ENCODE data around the gene SLX4. TPM values are rescaled to one million over a fixed set of nuclear protein-coding genes. Genes with fewer than 3 reads are reported as not detected.

SLX4 gene
- total and polyA plus RNA-seq, 8 donors: 0.95 to 3.4 (median 1.8) TPM

DNA sequence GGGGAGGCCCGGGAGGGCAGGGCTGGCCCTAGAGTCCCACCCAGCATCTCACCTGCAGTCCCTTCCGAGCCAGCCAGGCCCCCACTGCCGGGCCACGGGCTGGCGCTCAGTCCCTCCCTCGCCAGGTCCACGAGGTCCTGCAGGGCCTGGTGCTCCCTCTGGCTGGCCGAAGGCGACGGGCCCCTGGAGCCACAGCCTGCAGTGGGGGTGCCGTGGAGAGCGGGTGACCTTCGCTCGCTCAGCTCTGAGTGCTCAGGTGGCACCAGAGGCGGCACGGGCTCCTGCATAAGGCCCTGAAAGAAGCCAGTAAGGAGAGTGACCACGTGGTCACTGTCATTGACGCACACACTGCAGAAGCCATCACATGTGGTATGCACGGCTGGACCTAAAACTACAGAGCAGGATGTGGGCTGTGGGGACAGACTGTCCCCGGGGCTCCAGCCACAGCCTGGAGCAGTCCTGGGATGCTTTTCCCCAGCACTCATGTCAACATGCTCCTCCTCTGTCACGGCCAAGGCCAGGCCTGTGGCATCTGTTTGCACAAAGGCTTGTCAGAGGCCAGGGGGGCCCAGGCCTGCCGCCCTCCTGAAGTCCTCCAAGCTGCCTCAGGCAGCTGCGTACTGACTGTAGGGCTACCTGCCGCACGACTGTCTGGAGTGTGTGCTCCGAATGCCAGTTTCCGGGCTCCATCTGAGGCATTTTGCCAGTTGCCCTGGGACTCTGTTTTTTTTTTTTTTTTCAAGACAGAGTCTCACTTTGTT is 15.1 kb downstream of the SLX4 start:
- WGBS, 2 donors: 93% methylated on average over 27 of the region's 27 CpGs
- Histone ChIP-seq H3K4me3 (no peak overlapping the region), H3K9me3 (no peaks in the 10 kb centered on the region), H3K27me3 (no peaks in the 10 kb centered on the region), H3K27ac (no peak overlapping the region), H3K36me3 (no peaks in the 10 kb centered on the region), H3K4me1 (no peaks in the 10 kb centered on the region)
- ATAC-seq: no peak
- TF ChIP-seq, protein P1, sequence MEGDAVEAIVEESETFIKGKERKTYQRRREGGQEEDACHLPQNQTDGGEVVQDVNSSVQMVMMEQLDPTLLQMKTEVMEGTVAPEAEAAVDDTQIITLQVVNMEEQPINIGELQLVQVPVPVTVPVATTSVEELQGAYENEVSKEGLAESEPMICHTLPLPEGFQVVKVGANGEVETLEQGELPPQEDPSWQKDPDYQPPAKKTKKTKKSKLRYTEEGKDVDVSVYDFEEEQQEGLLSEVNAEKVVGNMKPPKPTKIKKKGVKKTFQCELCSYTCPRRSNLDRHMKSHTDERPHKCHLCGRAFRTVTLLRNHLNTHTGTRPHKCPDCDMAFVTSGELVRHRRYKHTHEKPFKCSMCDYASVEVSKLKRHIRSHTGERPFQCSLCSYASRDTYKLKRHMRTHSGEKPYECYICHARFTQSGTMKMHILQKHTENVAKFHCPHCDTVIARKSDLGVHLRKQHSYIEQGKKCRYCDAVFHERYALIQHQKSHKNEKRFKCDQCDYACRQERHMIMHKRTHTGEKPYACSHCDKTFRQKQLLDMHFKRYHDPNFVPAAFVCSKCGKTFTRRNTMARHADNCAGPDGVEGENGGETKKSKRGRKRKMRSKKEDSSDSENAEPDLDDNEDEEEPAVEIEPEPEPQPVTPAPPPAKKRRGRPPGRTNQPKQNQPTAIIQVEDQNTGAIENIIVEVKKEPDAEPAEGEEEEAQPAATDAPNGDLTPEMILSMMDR (IDR thresholded peaks at IDR 0.05): no peak
- no peak for DNase-seq
- no peak for FAIRE-seq
- intact Hi-C loops (cut with DNase I): no loop called here

DNA sequence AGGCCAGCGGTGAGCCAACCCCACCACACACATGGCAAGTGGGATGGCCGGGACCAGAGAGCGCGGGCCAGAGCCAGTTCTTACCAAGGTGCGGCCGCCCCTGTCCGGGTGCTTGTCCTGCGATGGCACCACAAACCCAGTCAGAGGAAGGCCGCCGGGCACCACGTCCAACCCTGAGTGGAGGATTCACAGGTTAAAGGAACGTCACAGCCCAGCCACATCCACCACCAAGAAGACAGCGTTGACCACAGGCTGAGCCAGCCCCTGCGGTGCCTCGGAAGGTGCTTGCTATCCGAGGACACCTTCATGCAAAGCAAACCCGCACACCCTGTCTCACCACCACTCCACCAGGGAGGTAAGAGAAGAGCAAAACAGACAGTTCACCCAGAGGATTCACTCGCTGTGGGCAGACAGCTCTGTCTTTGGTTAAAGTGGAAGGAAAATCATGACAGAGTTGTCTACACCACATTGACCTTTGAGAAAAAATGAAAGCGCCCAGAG is 15.8 kb downstream of the SLX4 start:
- intact Hi-C loops (cut with DNase I): no loop called here
- Histone ChIP-seq H3K27me3 (no peaks in the 10 kb centered on the region), H3K36me3 (no peaks in the 10 kb centered on the region), H3K4me3 (no peak overlapping the region), H3K27ac (no peak overlapping the region), H3K9me3 (no peaks in the 10 kb centered on the region), H3K4me1 (no peaks in the 10 kb centered on the region)
- DNase-seq (no peak), FAIRE-seq (no peak), ATAC-seq (no peak)
- WGBS, 2 donors: 93 to 94% methylated on average over 19 of the region's 19 CpGs
- TF ChIP-seq, protein P1 (IDR thresholded peaks at IDR 0.05): no peak

- ATAC-seq (no peak), DNase-seq (no peak), FAIRE-seq (no peak)
- Histone ChIP-seq H3K9me3 (no peaks in the 10 kb centered on the region), H3K4me1 (no peaks in the 10 kb centered on the region), H3K36me3 (no peaks in the 10 kb centered on the region), H3K4me3 (no peak overlapping the region), H3K27ac (no peak overlapping the region), H3K27me3 (no peaks in the 10 kb centered on the region)
- WGBS, 2 donors: 92 to 97% methylated on average over 11 of the region's 11 CpGs
- TF ChIP-seq, protein P1 (IDR thresholded peaks at IDR 0.05): no peak
- intact Hi-C loops (cut with DNase I): no loop called here
Measured at GRCh38 chr16:3595110-3595486, 16.3 kb downstream of the SLX4 start.

DNA sequence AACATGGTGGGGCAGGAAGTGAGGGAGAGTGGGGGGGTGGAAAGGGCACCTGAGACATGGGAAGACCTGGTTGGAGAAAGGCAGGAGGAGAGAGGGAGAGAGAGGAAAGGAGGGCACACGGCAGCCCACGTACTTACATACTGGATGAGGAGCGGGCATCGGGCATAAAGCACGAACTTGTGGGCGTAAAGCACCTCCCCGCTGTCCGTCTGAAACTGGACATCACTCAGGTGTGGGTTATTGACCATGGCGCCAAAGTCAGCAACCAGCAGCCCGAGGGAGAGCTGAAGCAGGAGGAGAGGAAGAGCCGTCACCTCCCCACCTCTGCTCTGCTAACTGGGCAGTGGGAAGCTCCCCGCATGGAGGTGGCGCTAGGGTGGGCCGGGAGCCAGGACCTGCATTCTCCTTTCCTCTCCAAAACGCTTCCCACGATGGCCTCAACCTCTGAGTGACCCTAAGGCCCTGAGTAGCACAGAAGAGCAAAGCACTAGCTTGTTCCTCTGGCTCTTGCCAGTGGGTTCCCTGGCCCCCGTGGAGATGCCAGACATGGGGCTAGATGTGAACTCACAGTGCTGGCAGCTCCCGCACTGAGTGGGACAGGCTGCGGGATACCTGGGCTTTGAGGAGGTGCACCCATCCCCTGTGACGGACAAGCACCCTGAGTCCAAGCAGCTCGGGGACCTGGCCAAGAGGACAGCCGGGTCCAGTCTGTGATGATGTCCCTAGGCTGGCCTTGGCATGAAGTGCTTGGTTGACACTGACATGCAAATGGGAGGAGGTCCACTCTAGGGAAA is 16.9 kb downstream of the SLX4 start:
- no peak overlapping the region for H3K4me3 ChIP-seq
- no peak for FAIRE-seq

More for the DNA sequence above, 16.9 kb downstream of the SLX4 start:
- TF ChIP-seq, protein P1 (IDR thresholded peaks at IDR 0.05): no peak
- Histone ChIP-seq H3K4me1 (no peaks in the 10 kb centered on the region), H3K27ac (no peak overlapping the region), H3K36me3 (no peaks in the 10 kb centered on the region), H3K27me3 (no peaks in the 10 kb centered on the region), H3K9me3 (no peaks in the 10 kb centered on the region)
- no peak for DNase-seq
- no peak for ATAC-seq
- WGBS, 2 donors: 90 to 92% methylated on average over 22 of the region's 22 CpGs
- intact Hi-C loops (cut with DNase I): no loop called here
